GM12891 (cell line): Measurements from ENCODE around the gene CTH.

Source experiments
- PAX5 ChIP-seq: IDR thresholded peaks from 2 replicates; pipeline ENCODE4 v1.6.1; 2011; ENCODE audit warnings: low read length, moderate library complexity, mild to moderate bottlenecking; ENCODE audit not compliant: insufficient read depth, severe bottlenecking
- POLR2A ChIP-seq: IDR thresholded peaks from 2 replicates; pipeline ENCODE4 v1.6.1; 2011; ENCODE audit warnings: low read depth, low read length, control low read depth
- POLR2AphosphoS5 ChIP-seq: IDR thresholded peaks from 2 replicates; pipeline ENCODE4 v1.6.1; 2011; ENCODE audit warnings: low read depth, low read length, control low read depth
- POU2F2 ChIP-seq: IDR thresholded peaks from 2 replicates; pipeline ENCODE4 v1.6.1; 2011; ENCODE audit warnings: low read depth, mild to moderate bottlenecking, control low read depth, low read length, moderate library complexity
- SPI1 ChIP-seq: IDR thresholded peaks from 2 replicates; pipeline ENCODE4 v1.6.1; 2011; ENCODE audit warnings: low read depth, low read length, control low read depth
- TAF1 ChIP-seq: IDR thresholded peaks from 2 replicates; pipeline ENCODE4 v1.6.1; 2011; ENCODE audit warnings: low read depth, low read length, control low read depth

DNA sequence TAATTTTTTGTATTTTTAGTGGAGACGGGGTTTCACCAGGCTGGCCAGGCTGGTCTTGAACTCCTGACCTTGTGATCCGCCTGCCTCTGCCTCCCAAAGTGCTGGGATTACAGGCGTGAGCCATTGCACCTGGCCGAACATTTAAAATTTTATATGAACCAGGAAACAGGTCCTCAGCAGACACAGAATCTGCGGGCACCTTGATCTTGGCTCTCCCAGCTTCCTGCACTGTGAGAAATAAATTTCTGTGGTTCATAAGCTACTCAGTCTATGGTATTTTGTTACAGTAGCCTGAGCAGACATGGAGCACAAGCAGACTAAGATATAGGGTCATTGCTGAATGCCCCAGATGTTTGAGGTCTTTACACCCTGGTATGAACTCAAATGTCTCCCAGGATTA lies 23.6 kb upstream of the CTH start:
- TF ChIP-seq POLR2A (no peak), POLR2AphosphoS5 (no peak), TAF1 (no peak), POU2F2 (no peak), PAX5 (no peak), SPI1 (no peak)
